Testis (tissue), 3 donors: Measurements from ENCODE around the gene RESF1. TPM values are rescaled to one million over a fixed set of nuclear protein-coding genes. Genes with fewer than 3 reads are reported as not detected.

Experiments used
- DNase-seq: peaks from one replicate; pipeline ENCODE4 v3.0.0-alpha.2; 2019
- H3K27ac ChIP-seq, 2 donors: fragments of 200-600 bp; sonication (generic); one replicate each; pipeline ENCODE4 v1.5.1; 2019
- H3K27me3 ChIP-seq: fragments of 200-600 bp; sonication (generic); one replicate; pipeline ENCODE4 v1.5.1; 2019
- H3K36me3 ChIP-seq: fragments of 200-600 bp; sonication (generic); one replicate; pipeline ENCODE4 v1.5.1; 2017; ENCODE audit warnings: low read depth; ENCODE audit errors: missing control alignments
- H3K4me1 ChIP-seq: fragments of 200-600 bp; sonication (generic); one replicate; pipeline ENCODE4 v1.5.1; 2019
- H3K4me3 ChIP-seq, 2 donors: fragments of 200-600 bp; sonication (generic); one replicate each; pipeline ENCODE4 v1.5.1; 2017 to 2019
- H3K9me3 ChIP-seq: fragments of 200-600 bp; sonication (generic); one replicate; pipeline ENCODE4 v1.5.1; 2017
- CTCF ChIP-seq, 3 experiments: fragments of 450-650 bp in 2 of 3; fragments of 200-600 bp in 1 of 3; sonication (generic) in 1 of 3; IDR thresholded peaks; one replicate each; pipeline ENCODE4 v1.5.1; 2016 to 2019; ENCODE audit warnings: antibody characterized with exemption in 3 of 3, mild to moderate bottlenecking in 2 of 3, moderate library complexity in 1 of 3
- POLR2A ChIP-seq: fragments of 450-650 bp; IDR thresholded peaks from one replicate; pipeline ENCODE4 v1.6.1; 2017; ENCODE audit warnings: antibody characterized with exemption, mild to moderate bottlenecking, moderate library complexity
- WGBS, 2 donors: methylation state at CpG; one replicate each; pipeline ENCODE4 v1.1.5; 2018; 5-methylcytosine and 5-hydroxymethylcytosine counted together
- intact Hi-C: fragments of 100-400 bp; cut with DNase I; formaldehyde crosslinking; loops from one replicate; pipeline ENCODE4 v1.15.1; 2023; ENCODE audit warnings: low total_unique reads
- polyA plus RNA-seq: library from polyadenylated mRNA; stranded (reverse); fragments of 350-450 nt; fragmentation: Illumina TruSeq; extraction: RNeasy Lipid Tissue Mini Kit (QIAGEN cat#74804); gene quantifications from one replicate; pipeline ENCODE4 v1.2.3, GENCODE V29; 2014; ENCODE audit warnings: low read depth, low replicate concordance; ENCODE audit not compliant: insufficient read depth
- total RNA-seq, 2 donors: library from RNA; depleted of rRNA; stranded (reverse); fragments of >200 nt; gene quantifications; one replicate each; pipeline ENCODE4 v1.2.3, GENCODE V29; 2016

Gene RESF1
- total and polyA plus RNA-seq, 3 donors from 2014 or later, result 13.7 to 101 (median 96.1) TPM

GRCh38 chr12:31951008-31951407, 8.2 kb upstream of the RESF1 start:
- 52 to 62% methylated on average over 4 of the region's 4 CpGs for WGBS, 2 donors
- no peaks in the 10 kb centered on the region for H3K4me1 ChIP-seq
- H3K4me3 ChIP-seq, result no peak overlapping the region
- H3K27me3 ChIP-seq, result no peaks in the 10 kb centered on the region
- no peaks in the 10 kb centered on the region for H3K36me3 ChIP-seq
- intact Hi-C loops, result no loop called here
- H3K27ac ChIP-seq, result no peak overlapping the region
- no peak for DNase-seq
- no peaks in the 10 kb centered on the region for H3K9me3 ChIP-seq
- TF ChIP-seq CTCF (IDR thresholded peaks at IDR 0.05) (no peak), POLR2A (no peak)

GRCh38 chr12:31951939-31952338, 7.3 kb upstream of the RESF1 start:
- Histone ChIP-seq H3K4me3 (no peak overlapping the region), H3K4me1 (no peaks in the 10 kb centered on the region), H3K9me3 (no peaks in the 10 kb centered on the region), H3K27ac (no peak overlapping the region), H3K36me3 (no peaks in the 10 kb centered on the region), H3K27me3 (no peaks in the 10 kb centered on the region)
- TF ChIP-seq POLR2A (no peak), CTCF (IDR thresholded peaks at IDR 0.05) (no peak)
- 95 to 96% methylated on average over 2 of the region's 2 CpGs for WGBS, 2 donors
- DNase-seq, result no peak
- intact Hi-C loops, result no loop called here

- Histone ChIP-seq H3K4me3 (no peak overlapping the region), H3K36me3 (no peaks in the 10 kb centered on the region), H3K9me3 (no peaks in the 10 kb centered on the region), H3K27ac (no peak overlapping the region), H3K27me3 (no peaks in the 10 kb centered on the region), H3K4me1 (no peaks in the 10 kb centered on the region)
- intact Hi-C loops, result no loop called here
- 90 to 91% methylated on average over 5 of the region's 5 CpGs for WGBS, 2 donors
- TF ChIP-seq CTCF (IDR thresholded peaks at IDR 0.05), result no peak
- TF ChIP-seq POLR2A, result no peak
- no peak for DNase-seq
Measured at GRCh38 chr12:31952418-31952817, 6.8 kb upstream of the RESF1 start.

- Histone ChIP-seq H3K27me3 (no peaks in the 10 kb centered on the region), H3K4me1 (no peaks in the 10 kb centered on the region), H3K27ac (no peak overlapping the region), H3K36me3 (no peaks in the 10 kb centered on the region), H3K4me3 (no peak overlapping the region), H3K9me3 (no peaks in the 10 kb centered on the region)
- 90 to 94% methylated on average over 7 of the region's 7 CpGs for WGBS, 2 donors
- no peak for TF ChIP-seq CTCF (IDR thresholded peaks at IDR 0.05)
- TF ChIP-seq POLR2A, result no peak
- no peak for DNase-seq
- intact Hi-C loops, result no loop called here
Measured at GRCh38 chr12:31954925-31955858, 4.0 kb upstream of the RESF1 start.
